Stimulated activated CD8-positive, alpha-beta memory T cell treated with anti-CD3 and anti-CD28 coated beads, Interleukin-7, amount 100 ng/mL, for 1 hour (primary cell): Measurements from ENCODE around the gene HBQ1.
"Not testable (repeated sequence)": the region's sequence is repeated elsewhere in the genome, so short reads cannot be mapped to it uniquely, and the experiment has no call there.

Experiments
- DNase-seq, 2 donors: peaks; one replicate each; pipeline ENCODE4 v3.0.0-alpha.2; 2020; ENCODE audit warnings: low read depth in 2 of 2

Gene HBQ1

GRCh38 chr16:160691-161190 is 19.5 kb upstream of the HBQ1 start:
- DNase-seq: no peak

GRCh38 chr16:162271-162991 is 17.8 kb upstream of the HBQ1 start:
- DNase-seq: no peak

- DNase-seq: not testable (repeated sequence)
These were observed 17.1 kb upstream of the HBQ1 start for GRCh38 chr16:163139-163538.

- not testable (repeated sequence) for DNase-seq
These were observed 16.6 kb upstream of the HBQ1 start for GRCh38 chr16:163696-164095.

- DNase-seq: not testable (repeated sequence)
These were observed 16.0 kb upstream of the HBQ1 start for GRCh38 chr16:164134-164823.

- DNase-seq: no peak
These were observed 15.3 kb upstream of the HBQ1 start for GRCh38 chr16:164827-165538.

- DNase-seq: no peak
These were observed 14.5 kb upstream of the HBQ1 start, which contains the start of gene HBM for GRCh38 chr16:165539-166374. HBM (plus strand) TSS chr16:165978; CDS start chr16:165998, 20 bp downstream.

- DNase-seq: no peak
These were observed 13.7 kb upstream of the HBQ1 start for GRCh38 chr16:166375-167121.

- DNase-seq: no peak
These were observed 13.1 kb upstream of the HBQ1 start for GRCh38 chr16:167122-167690.

- no peak for DNase-seq
These were observed 11.8 kb upstream of the HBQ1 start for GRCh38 chr16:168424-168823.

GRCh38 chr16:169014-169413 is 11.2 kb upstream of the HBQ1 start:
- no peak for DNase-seq

- DNase-seq: not testable (repeated sequence)
These were observed 10.2 kb upstream of the HBQ1 start for GRCh38 chr16:170088-170507.

GRCh38 chr16:170788-171187 is 9.5 kb upstream of the HBQ1 start:
- no peak for DNase-seq

- DNase-seq: not testable (repeated sequence)
These were observed 7.8 kb upstream of the HBQ1 start, which contains the start of gene HBA2 for GRCh38 chr16:172374-172941. HBA2 (plus strand) TSS chr16:172876; CDS start chr16:172913, 37 bp downstream.

GRCh38 chr16:173211-173854 is 6.9 kb upstream of the HBQ1 start:
- DNase-seq: not testable (repeated sequence)

- not testable (repeated sequence) for DNase-seq
These were observed 6.1 kb upstream of the HBQ1 start for GRCh38 chr16:173928-174769.

GRCh38 chr16:175011-175949 is 5.0 kb upstream of the HBQ1 start:
- no peak for DNase-seq
